GM12891 (cell line): ENCODE data around the gene FAM89B.
"Not testable (repeated sequence)": the region's sequence is repeated elsewhere in the genome, so short reads cannot be mapped to it uniquely, and the experiment has no call there.

Experiments used
- DNase-seq: peaks from one replicate; pipeline ENCODE4 v3.0.0; 2011; ENCODE audit warnings: low spot score; ENCODE audit not compliant: insufficient read length
- FAIRE-seq: peaks from 2 replicates; lab custom pipeline; 2011; peaks lifted over from hg19 to GRCh38; lab: Jason Lieb, UNC
- PAX5 ChIP-seq: IDR thresholded peaks from 2 replicates; pipeline ENCODE4 v1.6.1; 2011; ENCODE audit warnings: low read length, moderate library complexity, mild to moderate bottlenecking; ENCODE audit not compliant: insufficient read depth, severe bottlenecking
- POLR2A ChIP-seq: IDR thresholded peaks from 2 replicates; pipeline ENCODE4 v1.6.1; 2011; ENCODE audit warnings: low read depth, low read length, control low read depth
- POLR2AphosphoS5 ChIP-seq: IDR thresholded peaks from 2 replicates; pipeline ENCODE4 v1.6.1; 2011; ENCODE audit warnings: low read depth, low read length, control low read depth
- POU2F2 ChIP-seq: IDR thresholded peaks from 2 replicates; pipeline ENCODE4 v1.6.1; 2011; ENCODE audit warnings: low read depth, mild to moderate bottlenecking, control low read depth, low read length, moderate library complexity
- SPI1 ChIP-seq: IDR thresholded peaks from 2 replicates; pipeline ENCODE4 v1.6.1; 2011; ENCODE audit warnings: low read depth, low read length, control low read depth
- TAF1 ChIP-seq: IDR thresholded peaks from 2 replicates; pipeline ENCODE4 v1.6.1; 2011; ENCODE audit warnings: low read depth, low read length, control low read depth

FAM89B gene

DNA sequence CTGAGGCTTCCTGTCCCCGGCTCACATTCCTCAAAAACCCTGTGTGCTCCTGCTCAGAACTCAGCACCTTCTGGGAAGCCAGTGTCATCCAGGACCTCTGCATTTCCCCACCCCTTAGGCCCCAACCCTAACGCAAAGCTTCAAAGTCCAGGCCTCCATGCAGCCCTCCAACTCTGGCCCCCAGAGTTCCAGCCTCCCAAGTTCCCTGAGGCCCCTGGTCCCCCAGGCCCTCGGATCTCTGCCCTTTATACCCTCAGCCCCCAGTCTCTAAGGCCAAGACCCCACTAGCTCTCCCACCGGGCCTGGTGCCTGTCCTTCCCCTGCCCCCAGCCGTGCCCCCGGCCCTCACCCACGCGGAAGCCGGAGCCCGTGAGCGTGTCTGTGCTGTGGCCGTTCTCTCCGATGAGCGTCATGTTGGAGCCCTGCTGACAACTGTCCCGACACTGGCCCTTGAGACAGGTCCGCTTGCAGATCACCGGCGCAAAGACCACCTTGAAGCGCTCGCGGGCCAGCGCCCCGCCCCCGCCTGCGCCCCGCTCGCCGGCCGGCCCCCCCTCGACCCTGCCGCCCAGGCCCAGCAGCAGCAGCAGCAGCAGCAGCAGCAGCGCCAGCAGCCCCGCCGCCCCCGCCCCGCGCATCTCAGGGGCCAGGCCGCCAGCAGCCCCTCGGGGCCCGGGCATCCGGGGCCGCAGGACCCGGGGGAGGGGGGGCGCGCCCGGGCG, 14.9 kb upstream of the FAM89B start:
- FAIRE-seq (no peak), DNase-seq (no peak)
- TF ChIP-seq PAX5 (no peak), SPI1 (no peak), POLR2A (no peak), POU2F2 (no peak), TAF1 (no peak), POLR2AphosphoS5 (no peak)

DNA sequence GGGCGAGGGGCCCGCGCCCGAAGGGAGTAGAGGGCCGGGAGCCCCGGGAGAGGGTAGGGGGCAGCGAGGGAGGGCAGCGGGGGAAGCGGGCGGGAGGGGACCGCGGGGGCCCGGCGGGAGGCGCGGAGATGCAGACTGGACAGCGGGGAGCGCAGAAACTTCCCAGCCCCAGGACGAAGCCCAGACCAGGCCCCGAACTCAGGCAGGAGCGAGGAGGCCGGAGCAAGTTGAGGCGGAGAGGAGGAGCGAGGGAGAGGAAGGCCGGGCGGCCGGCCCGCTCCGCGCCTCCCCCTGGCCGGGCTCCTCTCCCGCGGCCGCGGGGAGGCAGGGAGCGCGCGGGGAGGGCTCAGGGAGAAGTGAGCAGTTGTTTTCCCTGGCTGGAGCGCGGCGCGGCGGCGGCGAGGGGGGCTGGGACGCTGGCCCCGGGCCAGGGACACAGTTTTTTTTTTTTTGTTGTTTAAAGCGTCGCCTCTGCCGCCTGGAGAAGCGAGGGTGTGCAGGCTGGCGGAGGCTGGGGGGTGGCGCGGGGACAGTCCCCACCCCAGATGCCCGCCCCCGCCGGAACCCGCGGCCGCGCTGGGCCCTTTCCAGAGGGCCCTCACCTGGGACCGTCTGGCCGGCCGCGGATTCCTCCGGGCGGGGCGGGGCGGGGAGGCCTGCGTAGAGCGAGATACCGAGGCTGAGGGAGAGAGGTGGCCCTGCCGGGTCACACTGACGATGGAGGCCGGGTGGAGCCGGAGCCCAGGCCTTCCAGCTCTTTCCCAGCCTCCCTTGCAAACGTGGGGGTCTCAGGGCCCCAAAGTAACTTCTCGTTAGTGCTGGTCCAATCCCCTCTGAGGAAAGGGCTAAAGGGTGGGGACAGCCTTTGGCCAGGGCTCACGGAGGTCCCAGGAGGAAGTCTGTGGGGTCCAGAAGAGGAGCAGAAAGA, 14.1 kb upstream of the FAM89B start, which contains the start of gene LTBP3:
Gene LTBP3, minus strand, starts transcription at position 358 of the 928 bp plus-strand sequence. CDS start 400 bp downstream, outside the sequence.
- FAIRE-seq: no peak
- TF ChIP-seq POLR2A: no peak
- no peak for TF ChIP-seq SPI1
- TF ChIP-seq POLR2AphosphoS5: no peak
- no peak for TF ChIP-seq POU2F2
- no peak for TF ChIP-seq TAF1
- TF ChIP-seq PAX5: no peak
- peak; percentile 70 for DNase-seq

DNA sequence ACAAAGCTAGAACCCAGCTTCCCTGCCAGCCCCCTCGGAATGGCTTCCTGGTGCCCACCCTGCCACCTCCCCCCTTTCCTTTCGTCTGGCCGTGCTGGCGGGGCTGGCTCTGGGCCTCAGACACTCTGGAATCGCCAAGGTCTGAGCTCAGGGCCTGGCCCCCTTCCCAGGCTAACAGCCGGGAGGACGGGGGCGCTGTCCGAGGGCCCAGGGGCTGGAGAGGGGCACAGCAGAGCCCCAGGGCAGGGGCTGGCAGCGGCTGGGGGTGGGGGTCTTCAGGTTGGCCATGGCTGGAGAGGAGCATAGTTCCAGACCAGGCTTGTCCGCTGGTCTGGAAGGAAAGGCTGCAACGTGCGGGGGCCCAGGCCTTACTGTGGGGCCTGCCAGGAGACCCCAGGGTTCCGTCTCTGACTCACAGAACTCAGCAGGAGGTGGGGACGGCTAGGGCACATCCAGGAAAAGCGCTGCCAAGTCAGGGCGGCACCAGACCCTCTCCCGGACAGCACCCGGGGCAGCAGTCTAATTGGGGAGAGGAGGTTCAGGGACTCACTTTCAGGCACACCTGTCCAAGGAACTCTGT, 13.3 kb upstream of the FAM89B start:
- no peak for DNase-seq
- FAIRE-seq: no peak
- TF ChIP-seq POU2F2: no peak
- no peak for TF ChIP-seq TAF1
- no peak for TF ChIP-seq PAX5
- TF ChIP-seq POLR2AphosphoS5: no peak
- no peak for TF ChIP-seq SPI1
- no peak for TF ChIP-seq POLR2A

DNA sequence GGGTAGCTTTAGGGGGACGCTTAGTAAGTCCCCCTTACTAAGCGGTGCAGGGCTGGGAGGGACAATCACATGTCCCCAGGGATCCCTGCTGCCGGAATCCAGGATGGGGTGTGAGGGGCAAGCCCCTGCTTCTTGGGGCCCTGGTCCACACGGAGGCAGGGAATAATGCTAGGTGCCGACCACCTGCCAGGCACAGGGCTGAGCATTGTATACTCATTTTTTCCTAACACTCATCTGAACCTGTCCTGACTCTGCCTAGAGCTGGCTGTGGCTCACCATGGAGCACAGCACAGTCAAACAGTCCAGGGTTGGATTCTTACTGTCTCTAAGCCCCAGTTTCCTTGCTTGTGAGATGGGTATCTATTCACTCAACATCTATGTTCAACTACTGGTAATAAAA, 12.8 kb upstream of the FAM89B start:
- DNase-seq (no peak), FAIRE-seq (no peak)
- TF ChIP-seq SPI1: no peak
- no peak for TF ChIP-seq PAX5
- no peak for TF ChIP-seq POU2F2
- no peak for TF ChIP-seq POLR2A
- no peak for TF ChIP-seq POLR2AphosphoS5
- no peak for TF ChIP-seq TAF1

DNA sequence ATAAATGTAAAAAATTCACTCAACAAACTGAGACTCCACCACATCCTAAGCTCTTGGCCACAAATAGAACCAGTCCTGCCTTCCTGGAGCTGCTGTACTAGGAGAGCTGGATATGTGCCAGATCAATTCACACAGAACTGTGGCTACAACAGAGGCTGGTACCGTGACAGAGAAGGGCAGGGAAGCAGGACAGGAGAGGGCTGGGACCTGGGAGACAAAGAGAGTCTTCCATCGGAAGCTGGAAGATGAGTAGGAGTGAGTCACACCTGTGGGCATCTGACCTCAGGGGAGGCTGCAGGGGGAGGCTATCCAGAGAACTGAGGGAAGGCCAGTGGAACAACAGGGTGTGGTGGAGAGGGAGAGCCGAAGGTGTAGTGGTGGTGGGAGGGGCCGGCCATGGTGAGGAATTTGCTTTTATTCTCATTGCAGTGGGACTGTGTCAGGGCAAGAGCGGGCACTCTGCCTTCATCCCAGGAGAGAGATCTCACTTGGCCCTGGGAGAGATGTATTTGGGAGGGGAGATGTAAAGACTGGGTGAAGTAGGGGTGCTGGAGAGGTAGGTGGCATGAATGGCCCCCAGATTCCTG, 12.3 kb upstream of the FAM89B start:
- no peak for DNase-seq
- no peak for FAIRE-seq
- no peak for TF ChIP-seq POLR2A
- TF ChIP-seq POLR2AphosphoS5: no peak
- no peak for TF ChIP-seq POU2F2
- TF ChIP-seq PAX5: no peak
- no peak for TF ChIP-seq SPI1
- TF ChIP-seq TAF1: no peak

DNA sequence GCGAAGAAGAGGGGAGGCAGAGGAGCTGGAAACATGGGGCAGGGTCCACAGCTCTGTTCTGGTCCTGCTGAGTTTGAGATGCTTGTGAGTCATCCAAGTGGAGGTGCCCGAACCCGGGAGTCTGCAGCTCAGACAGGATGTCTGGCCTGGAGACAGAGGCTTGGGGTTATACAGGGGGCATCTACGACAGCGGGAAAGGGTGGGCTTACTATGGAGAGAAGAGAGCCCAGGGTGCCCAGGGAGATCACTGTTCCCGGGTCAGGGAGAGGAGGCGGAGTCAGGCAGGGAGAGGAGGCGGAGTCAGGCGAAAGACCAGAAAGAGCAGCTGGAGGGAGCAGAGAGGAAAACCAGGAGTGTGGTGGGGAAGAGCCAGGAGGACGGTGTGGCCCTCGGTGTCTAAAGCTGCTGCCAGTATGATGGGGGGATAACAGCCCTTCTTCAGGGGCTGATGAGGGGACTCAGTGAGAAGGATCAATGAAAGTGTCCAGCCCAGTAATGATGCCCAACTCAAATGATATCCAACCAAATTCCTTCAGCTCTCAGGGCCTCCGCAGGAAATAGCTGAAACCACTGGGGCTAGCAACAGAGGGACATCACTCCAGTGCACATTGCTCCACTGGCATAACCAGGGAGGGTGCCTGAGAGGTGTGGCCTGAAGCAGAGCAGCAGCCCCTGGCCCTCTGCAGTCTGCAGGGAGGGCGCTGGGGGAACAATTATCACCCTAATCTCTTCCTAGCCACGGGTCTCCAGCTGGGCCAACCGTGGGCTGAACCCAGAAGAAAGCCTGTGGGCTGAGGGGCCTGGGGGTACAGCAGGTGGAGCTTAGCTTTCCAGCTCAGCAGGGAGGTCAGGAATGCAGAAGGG, 11.6 kb upstream of the FAM89B start:
- FAIRE-seq: no peak
- no peak for DNase-seq
- TF ChIP-seq PAX5 (no peak), POLR2AphosphoS5 (no peak), SPI1 (no peak)

DNA sequence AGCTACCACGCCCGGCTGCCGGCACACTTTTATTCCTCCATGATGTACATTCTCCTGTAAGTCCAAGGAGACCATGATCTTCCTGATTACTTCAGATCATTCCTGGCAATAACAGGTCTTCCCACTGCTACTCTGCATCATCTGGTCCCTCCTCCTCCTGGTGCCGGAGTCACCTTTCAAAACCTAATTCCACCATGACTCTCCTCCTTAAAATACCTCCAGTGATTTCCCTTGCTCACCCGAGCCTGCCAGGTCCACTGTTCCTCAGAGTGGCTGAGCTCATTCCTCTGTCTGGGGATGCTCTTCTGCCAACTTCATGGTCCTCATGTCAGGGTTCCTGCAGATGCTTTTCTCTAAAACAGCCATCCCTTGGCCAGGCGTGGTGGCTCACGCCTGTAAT, 10.3 kb upstream of the FAM89B start:
- FAIRE-seq: no peak
- no peak for DNase-seq
- TF ChIP-seq POLR2AphosphoS5: no peak
- TF ChIP-seq POLR2A: no peak
- TF ChIP-seq PAX5: no peak
- no peak for TF ChIP-seq SPI1
- no peak for TF ChIP-seq TAF1
- TF ChIP-seq POU2F2: no peak

DNA sequence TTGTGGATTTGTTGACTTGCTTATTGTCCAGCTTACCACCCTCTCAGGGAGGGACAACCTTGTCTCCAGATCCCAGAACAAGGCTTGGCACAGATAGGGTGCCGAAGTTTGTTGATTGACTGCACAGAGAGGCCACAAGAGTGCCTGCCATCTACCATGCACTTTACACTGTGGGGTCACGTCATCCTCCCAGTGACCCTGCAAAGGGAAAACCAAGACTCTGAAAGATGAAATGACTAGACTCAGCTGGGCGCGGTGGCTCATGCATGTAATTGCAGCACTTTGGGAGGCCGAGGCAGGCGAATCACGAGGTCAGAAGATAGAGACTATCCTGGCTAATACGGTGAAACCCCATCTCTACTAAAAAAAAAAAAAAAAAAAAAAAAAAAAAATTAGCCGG, 9.6 kb upstream of the FAM89B start:
- no peak for FAIRE-seq
- TF ChIP-seq POU2F2 (no peak), PAX5 (no peak), POLR2AphosphoS5 (no peak), TAF1 (no peak), POLR2A (no peak), SPI1 (no peak)
- DNase-seq: no peak

DNA sequence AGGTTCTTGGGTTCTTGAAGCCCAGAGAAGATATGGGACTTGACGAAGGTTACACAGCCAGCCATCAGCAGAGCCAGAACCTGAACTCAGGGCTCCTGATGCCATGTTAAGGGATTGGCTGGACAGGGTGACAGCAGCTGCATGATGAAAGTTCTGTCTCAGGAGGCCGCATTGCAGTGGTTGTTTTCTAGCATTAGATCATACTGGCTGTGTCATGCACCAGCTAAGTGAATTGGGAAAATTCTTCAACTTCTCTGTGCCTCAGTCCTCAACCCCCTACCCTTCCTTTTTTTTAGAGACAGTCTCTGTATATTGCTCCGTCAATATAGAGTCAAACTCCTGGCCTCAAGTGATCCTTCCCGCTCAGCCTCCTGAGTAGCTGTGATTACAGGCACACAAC, 8.7 kb upstream of the FAM89B start:
- DNase-seq: no peak

DNA sequence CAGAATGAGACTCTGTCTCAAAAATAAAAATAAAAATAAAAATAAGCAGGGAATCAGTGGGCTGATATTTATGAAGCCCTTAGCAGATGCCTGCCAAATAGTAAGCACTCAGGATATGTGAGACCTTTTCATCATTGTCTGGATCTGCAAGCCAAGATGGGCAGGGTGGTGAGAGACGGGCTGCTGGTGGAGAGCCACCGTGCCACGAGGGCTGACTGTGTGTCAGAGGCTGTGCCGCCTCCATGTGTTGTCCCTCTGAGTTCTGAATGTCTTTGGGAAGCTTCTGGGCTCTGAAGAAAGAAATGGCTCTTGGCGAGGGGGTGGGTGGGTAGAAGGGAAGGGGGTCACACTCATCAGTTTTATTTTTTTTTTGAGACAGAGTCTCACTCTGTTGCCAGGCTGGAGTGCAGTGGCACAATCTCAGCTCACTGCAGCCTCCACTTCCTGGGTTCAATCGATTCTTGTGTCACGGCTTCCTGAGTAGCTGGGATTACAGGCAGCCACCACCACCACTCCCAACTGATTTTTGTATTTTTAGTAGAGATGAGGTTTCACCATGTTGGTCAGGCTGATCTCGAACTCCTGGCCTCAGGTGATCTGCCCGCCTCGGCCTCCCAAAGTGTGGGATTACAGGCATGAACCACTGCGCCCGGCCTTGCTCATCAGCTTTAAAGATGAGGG, 7.3 kb upstream of the FAM89B start:
- not testable (repeated sequence) for DNase-seq, FAIRE-seq

More for the DNA sequence above, 8.7 kb upstream of the FAM89B start:
- no peak for FAIRE-seq
- TF ChIP-seq TAF1: no peak
- no peak for TF ChIP-seq POLR2AphosphoS5
- no peak for TF ChIP-seq POLR2A
- no peak for TF ChIP-seq POU2F2
- TF ChIP-seq PAX5: no peak
- no peak for TF ChIP-seq SPI1
